ENCODE results near the gene ZNF611. TPM values are rescaled to one million over a fixed set of nuclear protein-coding genes. Genes with fewer than 3 reads are reported as not detected.
"Not testable (repeated sequence)": the region's sequence is repeated elsewhere in the genome, so short reads cannot be mapped to it uniquely, and the experiment has no call there.

ZNF611 gene
- total RNA-seq, 4 donors from 2014 or later = 4.9 to 8.7 (median 7.9) TPM

DNA sequence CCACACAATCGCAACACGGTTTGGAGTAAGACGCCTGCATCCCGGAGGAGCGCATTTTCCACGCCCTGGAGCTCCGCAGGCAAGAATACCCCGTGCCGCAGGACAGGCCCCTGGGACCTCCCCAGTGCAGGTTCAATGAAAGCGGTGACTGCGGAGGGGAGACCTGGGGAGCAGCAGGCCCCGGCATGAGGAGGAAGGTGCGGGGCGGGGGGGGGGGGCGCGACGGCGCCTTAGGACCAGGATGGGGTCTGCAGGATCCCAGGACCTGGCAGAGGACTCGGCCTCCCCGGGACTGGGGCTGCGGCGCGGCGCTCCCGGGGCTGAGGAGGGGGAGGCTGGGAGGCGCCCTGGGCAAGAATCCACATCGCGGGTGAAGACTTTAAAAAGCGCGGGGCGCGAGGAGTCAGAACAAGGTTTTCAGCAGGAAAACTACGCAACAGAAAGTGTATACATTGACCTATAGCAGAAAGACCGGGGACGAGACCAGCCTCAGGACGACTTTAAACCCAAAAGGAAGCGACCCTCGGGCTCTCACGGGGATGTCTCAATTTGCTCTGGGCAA, 432 bp downstream of the ZNF611 start:
- TF ChIP-seq, protein P1, sequence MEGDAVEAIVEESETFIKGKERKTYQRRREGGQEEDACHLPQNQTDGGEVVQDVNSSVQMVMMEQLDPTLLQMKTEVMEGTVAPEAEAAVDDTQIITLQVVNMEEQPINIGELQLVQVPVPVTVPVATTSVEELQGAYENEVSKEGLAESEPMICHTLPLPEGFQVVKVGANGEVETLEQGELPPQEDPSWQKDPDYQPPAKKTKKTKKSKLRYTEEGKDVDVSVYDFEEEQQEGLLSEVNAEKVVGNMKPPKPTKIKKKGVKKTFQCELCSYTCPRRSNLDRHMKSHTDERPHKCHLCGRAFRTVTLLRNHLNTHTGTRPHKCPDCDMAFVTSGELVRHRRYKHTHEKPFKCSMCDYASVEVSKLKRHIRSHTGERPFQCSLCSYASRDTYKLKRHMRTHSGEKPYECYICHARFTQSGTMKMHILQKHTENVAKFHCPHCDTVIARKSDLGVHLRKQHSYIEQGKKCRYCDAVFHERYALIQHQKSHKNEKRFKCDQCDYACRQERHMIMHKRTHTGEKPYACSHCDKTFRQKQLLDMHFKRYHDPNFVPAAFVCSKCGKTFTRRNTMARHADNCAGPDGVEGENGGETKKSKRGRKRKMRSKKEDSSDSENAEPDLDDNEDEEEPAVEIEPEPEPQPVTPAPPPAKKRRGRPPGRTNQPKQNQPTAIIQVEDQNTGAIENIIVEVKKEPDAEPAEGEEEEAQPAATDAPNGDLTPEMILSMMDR (IDR thresholded peaks at IDR 0.05) = no peak
- no peak for TF ChIP-seq POLR2A (IDR thresholded peaks at IDR 0.05)
- Histone ChIP-seq H3K9me3 (no peaks in the 10 kb centered on the region), H3K27me3 (no peaks in the 10 kb centered on the region), H3K4me1 (peaks cover 0 to 24% (median 0%) of the 10 kb centered on the region in 3 donors), H3K27ac (peak overlapping the region; percentile 86 to 94 (median 90)), H3K36me3 (peaks cover 0 to 8% (median 0%) of the 10 kb centered on the region in 3 donors), H3K4me3 (peak overlapping the region; percentile 72 to 84 (median 79))
- DNase-seq = no peak
- 0% methylated on average over 4 to 17 of the region's 39 CpGs for WGBS, 2 donors
- intact Hi-C loops (cut with DNase I) = no loop called here

DNA sequence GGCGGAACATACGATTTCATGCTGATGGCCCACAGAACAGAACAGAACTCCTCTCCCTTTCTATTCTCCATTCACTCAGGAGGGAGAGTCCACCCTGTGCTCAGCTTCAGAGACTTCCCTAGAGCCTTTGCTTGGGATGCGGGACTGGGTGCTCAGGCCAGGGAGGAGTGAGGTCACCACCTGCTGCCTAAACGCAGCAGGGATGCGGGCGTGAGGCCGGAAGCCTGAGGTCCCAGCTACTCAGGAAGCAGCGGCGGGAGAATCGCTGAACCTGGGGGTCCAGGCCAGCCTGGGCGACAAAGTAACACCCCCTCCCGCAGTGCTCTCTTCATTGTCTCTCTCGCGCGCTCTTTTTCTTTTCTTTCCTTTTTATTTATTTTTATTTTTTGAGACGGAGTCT, 8.8 kb downstream of the ZNF611 start:
- intact Hi-C loops (cut with DNase I); H3K27ac ChIP-seq; DNase-seq; H3K27me3 ChIP-seq; H3K4me1 ChIP-seq; H3K4me3 ChIP-seq: not testable (repeated sequence)
- Histone ChIP-seq H3K9me3 (peaks cover 0 to 20% (median 8%) of the 10 kb centered on the region in 3 donors), H3K36me3 (peaks cover under 1 to 78% (median 11%) of the 10 kb centered on the region in 3 donors)
- 96 to 100% methylated on average over 7 to 16 of the region's 16 CpGs for WGBS, 2 donors

DNA sequence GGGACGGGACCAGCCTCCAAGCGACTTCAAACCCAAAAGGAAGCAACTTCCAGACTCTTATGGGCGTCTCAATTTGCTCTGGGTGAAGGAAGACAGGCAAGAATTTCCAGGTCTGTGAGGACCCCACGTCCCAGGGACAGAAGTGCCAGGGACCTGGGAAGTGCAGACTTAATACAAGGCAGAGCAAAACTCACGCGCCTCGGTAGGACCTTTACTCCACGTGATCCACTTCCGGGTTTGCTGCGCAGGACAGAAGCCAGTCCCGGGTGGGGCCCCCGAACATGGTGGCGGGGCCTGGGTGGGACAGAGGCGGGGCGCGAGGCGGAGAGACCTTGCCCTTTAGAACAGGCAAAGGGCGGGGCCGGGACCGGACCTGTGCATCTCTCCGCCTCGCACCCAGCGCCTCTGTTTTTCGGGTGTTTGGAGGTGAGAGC, 9.3 kb downstream of the ZNF611 start:
- no peak for DNase-seq
- intact Hi-C loops (cut with DNase I) = no loop called here
- H3K27ac ChIP-seq = no peak overlapping the region
- H3K4me1 ChIP-seq = peaks cover 0 to 6% (median 0%) of the 10 kb centered on the region in 3 donors
- H3K36me3 ChIP-seq = peaks cover 6 to 78% (median 11%) of the 10 kb centered on the region in 3 donors
- no peaks in the 10 kb centered on the region for H3K27me3 ChIP-seq
- no peak for TF ChIP-seq POLR2A (IDR thresholded peaks at IDR 0.05)
- H3K9me3 ChIP-seq = peaks cover 0 to 26% (median 12%) of the 10 kb centered on the region in 3 donors
- H3K4me3 ChIP-seq = no peak overlapping the region
- 89 to 90% methylated on average over 10 to 15 of the region's 24 CpGs for WGBS, 2 donors

DNA sequence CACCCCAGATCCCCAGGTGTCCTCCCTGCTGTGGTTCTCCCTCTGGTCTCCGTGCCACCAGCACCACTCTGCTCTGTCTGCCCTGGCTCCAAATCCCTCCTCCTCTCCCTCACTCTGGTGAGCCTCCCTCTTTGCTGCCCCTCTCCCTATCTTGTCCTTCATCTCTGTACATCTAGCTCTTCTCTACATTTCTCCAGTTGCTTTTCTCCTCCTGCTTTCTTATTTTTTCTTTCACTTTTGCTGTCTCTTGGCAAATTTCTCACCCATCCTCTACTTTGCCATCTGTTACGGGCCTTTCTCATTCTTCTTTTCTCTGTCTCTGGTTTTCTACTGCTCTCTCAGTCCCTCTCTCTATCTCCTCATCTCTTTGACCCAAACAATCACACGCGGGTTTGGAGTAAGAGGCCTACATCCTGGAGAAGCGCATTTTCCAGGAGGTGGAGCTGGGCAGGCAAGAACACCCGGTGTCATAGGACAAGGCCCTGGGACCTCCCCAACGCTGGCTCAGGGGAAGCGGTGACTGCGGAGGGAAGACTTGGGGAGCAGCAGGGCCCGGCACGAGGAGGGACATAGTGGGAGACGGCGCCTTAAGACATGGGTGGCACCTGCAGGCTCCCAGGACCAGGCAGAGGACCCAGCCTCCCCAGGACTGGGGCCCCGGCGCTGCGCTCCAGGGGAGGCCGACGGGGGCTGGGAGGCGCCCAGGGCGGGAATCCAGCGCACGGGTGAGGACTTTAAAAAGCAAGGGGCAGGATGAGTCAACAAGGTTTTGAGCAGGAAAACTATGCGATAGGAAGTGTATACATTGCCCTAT, 9.9 kb downstream of the ZNF611 start:
- Histone ChIP-seq H3K4me3 (no peak overlapping the region), H3K9me3 (peaks cover 0 to 31% (median 14%) of the 10 kb centered on the region in 3 donors), H3K27ac (no peak overlapping the region), H3K4me1 (peaks cover 0 to 6% (median 0%) of the 10 kb centered on the region in 3 donors), H3K36me3 (peaks cover 8 to 81% (median 11%) of the 10 kb centered on the region in 3 donors), H3K27me3 (no peaks in the 10 kb centered on the region)
- intact Hi-C loops (cut with DNase I) = no loop called here
- TF ChIP-seq, protein P1 (IDR thresholded peaks at IDR 0.05) = no peak
- no peak for TF ChIP-seq POLR2A (IDR thresholded peaks at IDR 0.05)
- no peak for DNase-seq
- 92 to 94% methylated on average over 22 of the region's 23 CpGs for WGBS, 2 donors

DNA sequence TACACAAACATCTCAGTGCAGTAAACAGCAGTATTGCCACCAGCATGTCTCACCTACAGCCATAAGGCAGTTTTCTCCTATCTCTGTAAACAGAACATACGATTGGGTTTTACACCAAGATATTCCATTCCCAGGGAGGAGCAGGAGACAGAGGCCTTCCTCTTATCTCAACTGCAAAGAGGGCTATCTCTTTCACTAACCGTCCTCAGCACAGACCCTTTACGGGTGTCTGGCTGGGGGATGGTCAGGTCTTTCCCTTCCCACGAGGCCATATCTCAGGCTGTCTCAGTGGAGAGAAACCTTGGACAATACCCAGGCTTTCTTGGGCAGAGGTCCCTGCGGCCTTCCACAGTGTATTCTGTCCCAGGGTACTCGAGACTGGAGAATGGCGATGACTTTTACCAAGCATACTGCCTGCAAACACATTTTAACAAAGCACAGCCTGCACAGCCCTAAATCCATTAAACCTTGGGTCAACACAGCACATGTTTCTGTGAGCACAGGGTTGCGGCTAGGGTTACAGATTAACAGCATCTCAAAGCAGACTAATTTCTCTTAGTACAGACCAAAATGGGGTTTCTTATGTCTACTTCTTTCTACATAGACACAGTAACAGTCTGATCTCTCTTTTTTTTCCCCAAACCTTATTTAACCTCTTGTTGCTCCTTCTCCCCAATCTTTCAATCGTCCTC, 10.8 kb downstream of the ZNF611 start:
- DNase-seq; H3K4me1 ChIP-seq; H3K27ac ChIP-seq; H3K4me3 ChIP-seq; intact Hi-C loops (cut with DNase I); H3K27me3 ChIP-seq: not testable (repeated sequence)
- peaks cover 0 to 31% (median 14%) of the 10 kb centered on the region in 3 donors for H3K9me3 ChIP-seq
- peaks cover 8 to 83% (median 11%) of the 10 kb centered on the region in 3 donors for H3K36me3 ChIP-seq
- 82 to 85% methylated on average over 7 to 8 of the region's 9 CpGs for WGBS, 2 donors

DNA sequence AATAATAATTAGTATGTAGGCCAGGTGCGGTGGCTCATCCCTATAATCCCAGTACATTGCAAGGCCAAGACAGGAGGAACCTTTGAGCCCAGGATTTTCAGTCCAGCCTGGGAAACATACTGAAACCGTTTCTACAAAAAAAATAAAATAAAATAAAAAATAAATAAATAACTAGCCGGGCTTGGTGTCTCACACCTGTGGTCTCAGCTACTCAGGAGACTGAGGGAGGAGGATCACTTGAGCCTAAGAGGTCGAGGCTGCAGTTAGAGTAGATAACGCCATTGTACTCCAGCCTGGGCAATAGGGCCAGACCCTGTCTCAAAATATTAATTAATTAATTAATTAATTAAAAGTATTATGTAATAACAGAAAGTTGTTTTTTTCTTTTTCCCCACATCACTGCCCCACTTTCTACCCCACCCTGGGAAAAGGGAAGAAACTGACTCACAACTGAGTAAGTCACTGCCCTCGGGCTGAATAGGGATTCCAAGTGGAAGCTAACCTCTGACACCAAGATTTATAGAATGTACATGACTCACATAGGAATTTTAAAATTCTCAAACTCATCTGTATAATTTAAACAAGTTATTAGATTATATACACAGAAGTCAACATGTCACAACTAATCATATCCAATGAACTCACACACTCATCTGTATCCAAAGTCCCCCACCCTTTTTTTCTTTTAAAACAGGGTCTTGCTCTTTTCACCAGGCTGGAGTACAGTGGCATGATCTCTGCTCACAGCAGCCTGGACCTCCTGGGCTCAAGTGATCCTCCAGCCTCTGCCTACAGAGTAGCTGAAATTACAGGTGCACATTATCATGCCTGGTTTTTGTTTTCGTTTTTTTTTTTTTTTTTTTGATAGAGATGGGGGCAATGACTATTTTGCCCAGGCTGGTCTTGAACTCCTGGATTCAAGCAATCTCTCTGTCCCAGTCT, 12.5 kb downstream of the ZNF611 start:
- H3K27ac ChIP-seq = no peak overlapping the region
- H3K4me1 ChIP-seq = peaks cover 0 to 6% (median 0%) of the 10 kb centered on the region in 3 donors
- H3K27me3 ChIP-seq = no peaks in the 10 kb centered on the region
- peaks cover 0 to 31% (median 14%) of the 10 kb centered on the region in 3 donors for H3K9me3 ChIP-seq
- WGBS, 2 donors = 65 to 73% methylated on average over 7 of the region's 7 CpGs
- intact Hi-C loops (cut with DNase I) = no loop called here
- TF ChIP-seq, protein P1 (IDR thresholded peaks at IDR 0.05) = no peak
- TF ChIP-seq POLR2A (IDR thresholded peaks at IDR 0.05) = no peak
- no peak for DNase-seq
- H3K4me3 ChIP-seq = no peak overlapping the region
- H3K36me3 ChIP-seq = peaks cover 8 to 77% (median 11%) of the 10 kb centered on the region in 3 donors

DNA sequence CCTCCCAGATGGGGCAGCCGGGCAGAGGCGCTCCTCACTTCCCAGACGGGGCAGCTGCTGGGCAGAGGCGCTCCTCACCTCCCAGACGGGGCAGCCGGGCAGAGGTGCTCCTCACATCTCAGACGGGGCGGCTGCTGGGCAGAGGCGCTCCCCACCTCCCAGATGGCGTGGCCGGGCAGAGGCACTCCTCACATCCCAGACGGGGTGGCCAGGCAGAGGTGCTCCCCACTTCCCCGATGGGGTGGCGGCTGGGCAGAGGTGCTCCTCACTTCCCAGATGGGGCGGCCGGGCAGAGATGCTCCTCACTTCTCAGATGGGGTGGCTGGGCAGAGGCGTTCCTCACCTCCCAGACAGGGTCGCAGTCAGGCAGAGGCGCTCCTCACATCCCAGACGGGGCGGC, 14.3 kb downstream of the ZNF611 start:
- no CpG with 5 or more reads among the region's 21 CpGs for WGBS, 2 donors
- H3K27ac ChIP-seq = not testable (repeated sequence)
- H3K36me3 ChIP-seq = peaks cover 4 to 63% (median 8%) of the 10 kb centered on the region in 3 donors

More for the DNA sequence above, 14.3 kb downstream of the ZNF611 start:
- DNase-seq; intact Hi-C loops (cut with DNase I); H3K4me3 ChIP-seq; H3K4me1 ChIP-seq; H3K27me3 ChIP-seq: not testable (repeated sequence)
- H3K9me3 ChIP-seq = peaks cover 0 to 24% (median 14%) of the 10 kb centered on the region in 3 donors
